Epidermal melanocyte (primary cell): ENCODE data around the gene F8.

Experiments used
- DNase-seq: peaks from one replicate; pipeline ENCODE4 v3.0.0; 2011; ENCODE audit warnings: low spot score; ENCODE audit not compliant: insufficient read length

F8 gene

DNA sequence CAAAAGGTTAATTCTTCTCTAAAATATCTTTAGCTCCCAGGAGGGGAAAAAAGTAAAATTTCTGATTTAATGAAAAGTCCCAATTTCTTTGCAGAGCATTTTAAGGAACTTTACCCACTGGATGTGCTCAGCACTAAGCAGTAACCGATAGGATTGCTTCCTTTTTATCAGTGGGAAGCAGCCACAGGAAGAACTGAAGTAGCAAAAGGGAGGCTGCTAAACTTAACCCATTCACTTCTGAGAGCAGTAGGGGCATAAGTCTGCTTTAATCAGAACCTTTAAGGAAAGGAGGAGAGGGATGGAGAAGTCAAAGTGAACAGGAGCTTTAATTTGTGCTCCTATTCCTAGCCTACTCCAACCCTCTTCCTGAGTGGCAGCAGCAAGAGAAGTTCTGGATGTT lies at the start of gene F8:
Gene F8 (minus strand): TSS at position 139 of the 400 bp plus-strand sequence. CDS start 171 bp downstream, outside the sequence.
- no peak for DNase-seq

DNA sequence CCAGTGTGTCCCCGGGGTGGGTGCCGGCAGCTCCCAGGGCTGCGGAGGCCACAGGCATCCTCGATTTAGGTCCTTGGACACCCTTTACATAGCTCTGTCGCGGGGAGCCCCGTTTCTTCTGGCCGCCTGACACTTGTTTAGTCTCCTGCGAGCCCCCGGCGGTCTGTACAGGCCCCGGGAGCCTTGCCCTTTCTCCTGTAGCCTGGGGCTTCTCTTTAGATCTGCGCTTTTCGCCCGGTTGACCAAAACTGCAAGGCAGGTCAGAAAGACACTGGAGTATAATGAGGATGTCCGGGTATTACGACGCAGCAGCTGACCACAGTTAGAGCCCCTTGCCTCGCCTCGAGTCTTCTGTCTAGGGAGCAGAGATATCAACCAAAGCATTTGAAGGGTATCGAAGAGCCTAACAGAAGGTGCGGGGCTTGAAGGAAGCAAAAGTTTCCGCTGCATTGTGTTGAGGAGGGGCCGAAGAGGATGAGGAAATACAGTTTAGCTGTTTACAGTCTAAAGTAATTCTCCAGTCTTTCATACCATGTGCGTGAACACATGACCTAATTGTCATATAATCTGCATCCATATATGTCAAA lies 49.3 kb upstream of the F8 start:
- no peak for DNase-seq

DNA sequence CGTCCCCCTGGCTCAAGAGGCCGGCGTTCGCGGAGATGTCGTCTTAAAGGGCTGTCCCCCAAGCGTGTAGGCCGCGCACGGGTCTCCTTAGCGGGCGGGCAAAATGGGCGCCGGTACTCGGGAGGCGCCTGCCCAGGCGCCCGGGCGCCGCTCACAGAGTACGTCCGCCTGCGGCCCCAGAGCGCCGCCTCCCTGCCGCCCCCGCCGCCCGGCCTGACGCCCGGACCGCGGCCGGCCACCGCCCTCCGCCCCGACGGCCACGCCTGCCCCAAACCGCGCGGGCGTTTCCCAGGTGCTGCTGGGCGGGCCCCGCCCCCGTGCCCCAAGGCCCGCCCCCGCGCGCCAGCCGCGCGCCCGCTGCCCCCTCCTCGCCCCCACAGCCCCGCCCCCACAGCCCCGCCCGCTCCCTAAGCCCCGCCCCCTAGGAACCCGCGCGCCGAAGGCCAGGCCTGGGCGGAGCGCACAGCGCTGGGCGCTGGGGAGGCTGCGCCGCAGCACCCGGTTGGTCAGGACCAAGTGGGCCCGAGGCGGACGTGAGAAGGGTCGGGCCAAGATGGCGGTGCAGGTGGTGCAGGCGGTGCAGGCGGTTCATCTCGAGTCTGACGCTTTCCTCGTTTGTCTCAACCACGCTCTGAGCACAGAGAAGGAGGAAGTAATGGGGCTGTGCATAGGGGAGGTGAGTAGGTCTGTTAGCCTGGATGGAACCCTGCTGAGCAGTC lies 48.6 kb upstream of the F8 start, which contains the start of the genes BRCC3, CMC4 and MTCP1:
Gene BRCC3 (plus strand): TSS at position 534 of the 719 bp plus-strand sequence. CDS start 20 bp downstream, at position 554.
Gene CMC4 (minus strand): TSS at position 162 of the 719 bp plus-strand sequence. CDS start 7,113 bp downstream, outside the sequence.
Gene MTCP1 (minus strand): TSS at position 162 of the 719 bp plus-strand sequence. CDS start 5,126 bp downstream, outside the sequence.
- DNase-seq, result peak; percentile 69

DNA sequence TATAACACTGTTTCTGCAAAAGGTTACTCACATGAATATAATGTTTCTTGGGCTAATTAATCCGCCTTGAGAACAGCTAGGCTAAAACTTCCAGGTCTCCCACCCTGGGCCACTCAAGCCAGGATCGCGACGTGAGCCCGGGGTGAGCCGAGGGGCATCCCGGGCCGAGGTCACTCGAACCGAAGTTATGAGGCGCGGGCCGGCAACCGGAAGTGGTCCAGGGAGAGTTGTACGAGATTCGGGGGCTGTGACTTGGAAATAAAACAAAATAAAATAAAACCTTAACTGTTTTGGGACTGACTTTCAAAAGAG lies 48.1 kb upstream of the F8 start:
- DNase-seq, result no peak

DNA sequence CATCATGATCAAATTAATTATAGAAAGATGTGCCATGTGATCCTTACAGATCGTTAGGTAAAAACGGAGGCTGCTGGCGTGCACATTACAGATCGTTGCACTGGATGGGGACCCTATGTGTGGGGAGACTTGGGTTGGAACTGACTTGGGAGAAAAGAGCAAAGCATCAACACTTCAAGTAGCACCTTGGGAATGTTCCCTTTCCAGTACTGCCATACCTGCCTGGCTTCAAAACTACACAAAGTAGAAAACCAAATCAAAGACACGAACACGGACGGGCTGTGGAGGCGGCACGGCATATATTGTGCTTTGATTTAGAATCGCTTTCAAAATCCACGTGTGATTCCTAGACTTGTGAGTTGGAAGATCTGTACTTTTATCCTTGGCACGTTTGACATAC lies 47.5 kb upstream of the F8 start:
- DNase-seq, result no peak

DNA sequence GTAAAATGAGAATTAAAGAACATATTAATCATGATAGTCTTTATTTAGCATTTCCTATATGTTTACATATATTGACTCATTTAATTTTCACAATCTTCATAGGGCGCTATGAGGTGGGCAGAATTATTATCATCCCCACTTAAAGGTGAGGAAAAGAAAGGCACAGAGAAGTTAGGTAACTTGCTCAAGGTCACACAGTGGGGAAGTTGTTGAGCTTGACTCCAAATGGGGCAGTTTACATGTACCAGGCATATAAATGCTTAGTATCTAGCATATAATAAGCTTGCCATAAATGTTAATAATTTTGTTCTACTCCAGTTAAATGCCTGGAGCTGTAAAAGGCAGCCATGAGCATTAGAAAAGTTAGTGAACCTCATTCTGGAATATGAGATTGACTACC lies 46.9 kb upstream of the F8 start:
- no peak for DNase-seq

DNA sequence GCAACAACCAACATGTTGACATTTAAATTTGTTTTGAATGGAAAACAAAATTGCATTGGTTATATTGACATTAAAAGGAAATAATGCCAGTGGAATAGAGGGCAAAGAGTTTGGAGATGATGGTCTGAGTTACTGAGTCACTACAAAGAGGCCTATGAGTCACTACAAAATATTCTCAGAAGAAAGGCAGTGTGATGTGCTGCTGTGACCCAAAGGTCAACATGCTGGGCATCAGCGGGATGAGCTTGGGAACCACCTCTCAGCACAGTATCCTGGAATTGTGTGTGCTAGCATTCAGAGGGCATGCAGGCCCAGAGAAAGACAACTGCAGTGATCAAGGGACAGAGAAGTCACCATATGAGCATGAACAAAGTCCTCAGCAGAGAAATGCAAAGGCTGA lies 45.6 kb upstream of the F8 start:
- DNase-seq, result no peak

DNA sequence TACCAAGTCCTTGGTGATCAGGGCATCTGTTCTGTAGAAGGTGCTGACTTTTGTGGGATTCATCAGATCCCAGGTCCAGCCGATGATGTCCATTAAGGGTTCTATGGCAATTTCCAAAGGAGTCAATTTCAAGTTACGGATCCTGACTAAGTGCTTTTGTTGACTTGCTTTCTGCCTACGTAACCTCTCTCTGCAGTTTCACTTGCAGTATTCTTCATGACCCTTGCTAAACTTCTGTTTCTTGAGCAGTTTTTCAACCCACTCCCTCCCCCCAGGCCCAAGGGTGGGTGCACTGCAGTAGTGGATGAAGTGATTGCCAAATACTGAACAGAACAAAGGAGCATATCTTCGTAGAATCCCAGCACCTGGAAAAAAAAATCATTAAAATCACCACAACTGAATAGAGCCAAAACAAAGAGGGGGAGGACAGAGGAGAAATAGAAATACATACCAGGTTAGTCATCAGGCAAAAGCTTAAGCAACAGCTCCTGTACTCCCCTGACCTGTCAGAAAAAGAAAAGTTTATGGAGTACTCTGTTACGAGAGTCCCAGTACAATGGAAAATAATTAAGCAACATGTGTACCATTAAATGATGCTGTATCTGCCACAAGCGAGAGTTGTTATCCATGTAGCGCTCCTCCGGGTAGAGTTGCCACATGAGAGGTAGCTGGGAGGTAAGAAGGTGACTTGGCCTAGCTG lies 42.7 kb upstream of the F8 start:
- DNase-seq, result no peak

DNA sequence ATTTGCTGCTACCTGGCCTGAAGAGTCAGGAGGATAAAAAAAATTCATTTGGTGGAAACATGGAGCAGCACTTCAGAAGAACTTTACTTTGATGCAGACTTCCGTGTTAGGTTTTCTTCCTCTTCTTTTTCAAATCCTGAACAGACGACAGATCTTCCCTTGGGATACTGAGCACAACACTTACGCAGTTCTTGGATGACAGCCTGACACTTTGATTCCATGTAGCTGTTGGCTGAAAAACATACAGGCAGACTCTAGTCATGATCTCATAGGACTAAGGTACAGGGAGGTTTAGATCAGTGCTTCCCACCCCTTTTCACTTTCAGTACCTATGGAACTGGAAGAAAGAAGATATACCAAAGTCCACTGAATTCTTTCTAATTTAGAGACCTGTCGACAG lies 39.2 kb upstream of the F8 start:
- no peak for DNase-seq

DNA sequence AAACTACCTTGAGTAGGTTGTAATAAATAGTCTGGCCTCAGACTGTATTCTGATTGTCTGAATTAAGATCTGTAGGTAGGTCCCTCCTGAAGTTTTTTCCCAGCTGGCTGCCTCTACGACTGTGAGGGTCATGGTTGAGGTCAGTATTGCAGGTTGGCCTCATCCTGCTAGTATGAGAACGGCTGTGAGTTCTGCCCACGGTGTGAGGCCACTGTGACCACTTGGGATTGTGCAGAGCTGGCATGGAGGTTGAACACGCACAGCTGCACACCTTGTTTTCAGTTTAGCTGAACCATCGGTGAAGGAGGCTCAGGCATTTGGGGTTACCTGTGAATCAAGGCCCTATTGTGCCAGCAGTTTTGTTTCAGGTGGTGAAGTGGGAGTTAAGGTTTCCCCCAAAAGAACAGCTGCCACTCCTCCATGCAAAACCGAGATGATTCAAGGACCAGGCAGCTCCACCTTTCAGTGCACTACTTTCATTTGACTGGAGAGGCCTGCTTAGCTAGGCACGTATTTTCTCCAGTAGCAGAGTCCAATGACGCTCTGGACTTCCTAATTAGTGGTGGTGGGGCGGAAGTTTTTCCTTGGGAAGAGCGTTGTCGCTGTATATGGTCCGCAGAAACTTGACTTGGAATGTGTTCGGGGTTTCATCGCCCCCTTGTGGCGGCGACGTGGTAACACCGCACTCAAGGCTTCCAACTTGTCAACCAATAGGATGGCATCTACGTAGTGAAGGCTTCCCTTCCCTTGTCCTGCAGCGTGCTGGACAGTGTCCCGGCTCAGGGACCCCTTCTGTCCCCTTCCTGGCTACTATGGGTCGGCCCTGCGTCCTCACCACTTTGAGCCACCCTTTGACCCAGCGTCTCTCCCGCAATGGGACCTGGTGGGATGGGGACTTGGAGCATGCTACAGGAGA lies 34.6 kb upstream of the F8 start:
- DNase-seq, result peak; percentile 30

DNA sequence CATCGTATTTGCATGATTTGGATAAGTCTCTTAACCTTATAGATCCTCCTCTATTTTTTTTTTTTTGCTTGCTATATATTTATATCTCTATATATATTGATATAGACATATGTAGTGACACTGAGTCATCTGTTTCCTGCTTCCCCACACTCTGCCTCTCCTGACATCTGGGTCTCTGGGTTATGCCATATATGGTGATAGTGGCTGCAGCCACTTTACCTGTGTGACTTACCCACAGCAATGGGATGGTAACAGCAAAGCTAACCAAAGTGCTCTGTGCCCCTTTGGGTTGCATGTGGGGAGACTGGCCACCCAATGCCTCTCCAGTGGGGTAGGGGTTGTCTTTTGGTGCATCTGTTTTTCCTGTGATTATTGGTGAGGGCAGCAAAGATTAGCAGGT lies 33.9 kb upstream of the F8 start:
- DNase-seq, result no peak

DNA sequence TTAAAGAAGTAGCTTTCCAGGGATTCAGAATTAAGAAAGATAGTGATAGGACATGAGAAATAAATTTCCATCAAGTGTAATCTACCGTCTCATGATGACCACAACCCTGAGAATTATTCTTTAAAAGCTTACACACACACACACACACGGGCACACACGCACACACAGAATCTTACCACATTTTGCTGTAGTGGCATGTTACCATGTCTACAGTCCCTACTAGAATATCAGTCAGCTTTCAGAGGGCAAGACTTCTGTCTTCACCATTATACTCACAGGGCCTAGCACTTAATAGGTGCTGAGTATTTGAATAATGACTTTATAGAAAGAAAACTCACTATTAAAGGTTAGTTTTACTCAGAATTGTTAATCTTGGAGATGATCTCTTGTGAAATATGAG lies 33.0 kb upstream of the F8 start:
- DNase-seq, result no peak

DNA sequence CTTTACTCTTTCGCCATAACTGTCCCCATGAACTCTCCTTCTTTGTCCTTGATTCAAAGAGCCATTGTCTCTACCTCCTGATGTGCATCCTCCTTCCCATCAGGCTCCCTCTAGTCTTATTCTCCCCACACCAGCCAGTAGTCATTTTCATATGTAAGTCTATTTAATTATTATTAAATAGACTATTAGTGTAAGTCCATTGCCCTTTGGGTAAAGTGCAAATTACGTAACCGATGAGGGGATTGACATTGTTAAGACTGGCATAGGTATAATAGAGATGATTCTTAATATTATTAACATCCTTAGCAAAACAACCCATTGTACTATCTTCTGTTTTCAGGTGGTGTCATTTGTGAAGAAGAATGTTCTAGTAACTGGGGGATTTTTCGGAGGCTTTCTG lies 31.7 kb upstream of the F8 start:
- DNase-seq, result no peak

DNA sequence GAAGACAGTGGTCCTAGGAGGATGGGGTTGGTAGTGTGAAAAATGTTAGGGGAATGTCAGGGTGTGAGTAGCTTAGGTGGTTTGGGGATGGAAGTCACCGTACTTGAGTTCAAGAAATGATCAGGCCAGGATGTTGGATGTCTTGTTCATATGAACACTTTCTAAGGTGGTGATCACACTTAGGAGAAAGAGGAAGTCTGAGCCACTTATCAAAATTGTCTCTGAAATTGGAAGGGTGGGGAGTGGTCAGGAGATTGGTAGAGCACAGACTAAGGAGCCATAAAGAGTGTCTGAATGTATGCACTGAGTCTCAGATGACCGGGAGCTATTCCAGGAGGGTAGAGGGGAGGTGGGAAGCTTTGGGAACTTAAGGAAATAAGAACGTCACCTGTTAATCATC lies 31.1 kb upstream of the F8 start:
- no peak for DNase-seq

DNA sequence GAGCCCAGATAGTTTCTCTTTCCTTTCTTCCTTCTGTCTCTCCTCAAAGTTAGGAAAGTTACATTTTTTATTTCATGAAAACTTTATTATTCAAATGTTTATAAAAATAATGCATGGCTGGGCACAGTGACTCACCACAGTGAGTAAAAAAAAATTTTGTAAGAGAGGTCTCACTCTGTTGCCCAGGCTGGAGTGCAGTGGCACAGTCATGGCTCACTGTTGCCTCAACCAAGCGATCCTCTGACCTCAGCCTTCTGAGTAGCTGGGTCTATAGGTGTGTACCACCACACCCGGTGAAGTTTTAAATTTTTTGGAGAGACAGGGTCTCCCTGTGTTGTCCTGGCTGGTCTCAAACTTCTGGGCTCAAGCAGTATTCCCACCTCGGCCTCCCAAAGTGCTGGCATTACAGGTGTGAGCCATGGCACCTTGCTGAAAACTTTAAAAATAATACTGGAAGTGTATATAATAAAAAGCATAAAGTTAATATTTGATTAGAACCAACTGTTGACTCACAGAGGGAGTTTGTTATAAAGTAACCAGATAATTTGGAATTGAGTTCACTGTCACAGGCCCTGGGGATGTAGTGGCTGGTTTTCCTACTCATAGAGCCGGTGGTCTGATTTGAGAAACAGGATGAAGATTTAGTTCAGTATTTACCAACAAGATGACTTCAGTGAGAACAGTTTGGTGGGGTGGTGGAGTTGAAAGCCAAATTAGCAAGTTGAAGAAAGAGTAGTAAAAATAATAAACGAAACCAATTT lies 30.4 kb upstream of the F8 start:
- DNase-seq, result no peak

DNA sequence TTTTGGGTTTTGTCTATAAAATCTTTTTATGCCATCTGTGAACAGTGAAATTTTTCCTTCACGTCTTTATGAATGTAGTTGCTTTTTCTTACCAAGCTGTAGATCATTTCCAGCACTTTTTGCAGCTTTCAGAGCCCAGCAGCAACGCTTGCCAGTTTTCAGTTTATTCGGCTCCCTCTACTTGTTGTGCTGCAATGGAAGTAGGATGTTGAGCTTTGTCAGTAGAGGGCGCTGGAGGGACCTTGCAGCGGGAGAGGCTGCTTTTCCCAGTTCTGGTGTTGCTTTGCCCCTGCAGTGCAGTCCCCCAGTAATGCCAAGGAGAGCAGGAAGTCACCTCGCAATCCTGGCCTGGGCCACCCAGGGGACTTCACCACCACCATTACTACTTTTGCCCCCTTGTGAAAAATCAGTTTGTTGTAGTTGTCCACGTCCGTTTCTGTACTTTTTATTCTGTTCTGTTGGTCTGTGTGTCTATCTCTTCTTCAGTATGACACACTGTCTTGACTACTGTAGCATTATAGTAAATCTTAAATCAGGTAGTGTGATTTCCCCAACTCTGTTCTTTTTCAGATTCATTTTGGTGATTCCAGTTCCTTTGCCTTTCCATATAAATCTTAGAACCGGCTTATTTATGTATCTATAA lies 26.6 kb upstream of the F8 start:
- DNase-seq, result no peak

DNA sequence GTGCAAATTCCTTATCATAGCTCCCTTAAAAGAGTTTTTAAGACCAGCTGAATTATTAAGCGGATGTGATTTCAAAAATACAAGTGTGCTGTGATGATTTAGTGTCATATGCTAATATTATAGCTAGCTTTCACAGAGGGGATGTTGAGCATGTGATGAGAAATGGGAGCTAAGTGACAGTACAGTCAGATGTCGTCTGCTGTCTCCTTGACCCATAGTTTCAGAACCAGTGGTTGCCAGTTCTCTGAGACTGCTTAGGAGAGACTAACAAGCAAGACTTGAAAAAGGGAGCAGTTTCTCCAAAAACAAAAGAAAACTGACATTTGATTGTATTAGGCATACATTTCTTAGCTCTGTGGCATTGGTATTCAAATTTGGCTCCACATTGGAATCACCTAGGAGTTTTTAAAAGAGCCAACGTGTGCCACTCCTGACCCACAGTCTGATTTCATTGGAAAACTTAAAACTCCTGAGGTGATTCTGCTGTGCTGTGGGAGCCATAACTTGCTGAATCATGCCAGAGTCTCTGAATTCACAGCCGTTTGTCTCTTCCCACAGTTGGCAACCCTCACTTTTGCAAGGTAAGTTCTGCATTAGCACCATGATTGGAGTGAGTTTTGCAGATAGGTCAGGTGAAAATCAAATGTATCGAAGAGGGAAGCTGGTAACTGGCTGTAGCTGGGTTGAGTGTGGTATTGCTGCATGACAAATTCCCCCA lies 24.4 kb upstream of the F8 start:
- DNase-seq, result no peak

DNA sequence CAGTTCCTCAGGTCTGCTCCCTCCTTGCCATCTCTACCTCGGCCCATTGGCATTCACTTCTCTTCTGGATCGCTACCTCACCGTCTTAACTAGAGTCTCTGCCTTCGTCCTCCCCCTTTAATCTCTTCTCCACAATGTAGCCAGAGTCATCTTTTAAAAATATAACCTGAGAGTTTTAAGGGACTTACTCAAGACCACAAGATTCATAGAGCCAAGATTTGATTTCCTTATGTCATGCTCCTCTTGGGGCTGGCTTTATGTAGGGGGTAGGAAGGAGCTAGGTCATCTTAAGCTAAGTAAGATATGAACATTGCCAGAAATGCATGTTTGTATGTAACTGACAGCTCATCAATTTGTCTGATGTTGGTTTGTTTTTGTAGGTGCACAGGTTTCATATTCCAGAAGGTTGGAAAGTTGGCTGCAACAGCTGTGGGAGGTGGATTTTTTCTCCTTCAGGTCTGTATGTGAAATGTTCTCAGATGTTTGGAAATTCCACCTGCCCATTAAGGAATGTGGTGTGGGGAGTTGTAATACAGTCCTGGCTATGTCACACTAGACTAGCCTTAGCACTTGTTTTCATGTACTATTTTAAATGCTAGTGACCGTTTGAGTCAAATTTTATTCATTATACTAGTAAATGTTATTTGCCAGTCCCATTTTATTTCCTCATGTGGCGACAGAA lies 23.7 kb upstream of the F8 start:
- DNase-seq, result no peak

DNA sequence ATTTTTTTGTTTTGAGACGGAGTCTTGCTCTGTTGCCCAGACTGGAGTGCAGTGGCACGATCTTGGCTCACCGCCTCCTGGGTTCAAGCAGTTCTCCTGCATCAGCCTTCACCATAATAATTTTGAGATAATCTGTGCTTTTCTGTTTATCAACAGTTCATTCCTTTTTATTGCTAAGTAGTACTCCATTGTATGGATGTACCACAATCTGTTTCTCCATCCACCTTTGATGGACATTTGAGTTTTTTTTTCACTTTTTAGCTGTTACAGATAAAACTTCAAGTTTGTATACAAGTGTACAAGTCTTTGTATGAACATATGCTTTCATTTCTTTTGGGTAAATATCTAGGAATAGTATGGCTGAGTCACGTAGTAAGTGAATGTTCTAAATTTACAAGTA lies 13.2 kb upstream of the F8 start:
- no peak for DNase-seq
